Neural cell (in vitro differentiated cells): ENCODE results near the gene TAS2R13. TPM values are rescaled to one million over a fixed set of nuclear protein-coding genes. Genes with fewer than 3 reads are reported as not detected.

ENCODE experiments used
- H2AFZ ChIP-seq: fragments of 200-600, 300-800 bp; sonication (generic), shearing (Covaris generic); 2 replicates; pipeline ENCODE4 v1.6.0; 2014; ENCODE audit warnings: low read depth, mild to moderate bottlenecking, antibody characterized with exemption, low read length, moderate library complexity
- H3F3A ChIP-seq: fragments of 200-600 bp; shearing (Covaris generic); 2 replicates; pipeline ENCODE4 v1.6.1; 2016; ENCODE audit warnings: mild to moderate bottlenecking, moderate library complexity, mixed read lengths, antibody characterized with exemption, low read length; ENCODE audit not compliant: insufficient read depth, poor library complexity, severe bottlenecking
- H3K27ac ChIP-seq: fragments of 200-600, 300-800 bp; sonication (generic), shearing (Covaris generic); 2 replicates; pipeline ENCODE4 v1.5.1; 2014; ENCODE audit warnings: mild to moderate bottlenecking, low read length, moderate library complexity
- H3K27me3 ChIP-seq: fragments of 300-800, 200-600 bp; sonication (generic), shearing (Covaris generic); 2 replicates; pipeline ENCODE4 v1.6.0; 2014; ENCODE audit warnings: mild to moderate bottlenecking, low read depth, low read length, moderate library complexity; ENCODE audit not compliant: insufficient read depth
- H3K36me3 ChIP-seq: fragments of 300-800, 200-600 bp; sonication (generic), shearing (Covaris generic); 2 replicates; pipeline ENCODE4 v1.5.1; 2014; ENCODE audit warnings: mild to moderate bottlenecking, antibody characterized with exemption, low read length, moderate library complexity; ENCODE audit not compliant: insufficient read depth
- H3K4me2 ChIP-seq: fragments of 300-800, 200-600 bp; sonication (generic), shearing (Covaris generic); 2 replicates; pipeline ENCODE4 v1.6.0; 2014; ENCODE audit warnings: mild to moderate bottlenecking, low read length
- H3K4me3 ChIP-seq: fragments of 300-800, 200-600 bp; sonication (generic), shearing (Covaris generic); 2 replicates; pipeline ENCODE4 v1.5.1; 2014; ENCODE audit warnings: mild to moderate bottlenecking, low read length, moderate library complexity
- H3K79me2 ChIP-seq: fragments of 200-600 bp; shearing (Covaris generic); replicated peaks from 2 replicates; pipeline ENCODE4 v1.6.0; 2014; ENCODE audit warnings: mild to moderate bottlenecking, low read length, moderate library complexity; ENCODE audit not compliant: insufficient read depth
- H3K9ac ChIP-seq: fragments of 300-800, 200-600 bp; sonication (generic), shearing (Covaris generic); 2 replicates; pipeline ENCODE4 v1.6.1; 2016; ENCODE audit warnings: mild to moderate bottlenecking, low read length, mixed read lengths
- H3K9me2 ChIP-seq: fragments of 200-600 bp; shearing (Covaris generic); 2 replicates; pipeline ENCODE4 v1.6.1; 2016; ENCODE audit warnings: mild to moderate bottlenecking, low read length, mixed read lengths; ENCODE audit not compliant: insufficient read depth
- H3K9me3 ChIP-seq: fragments of 200-600, 300-800 bp; sonication (generic), shearing (Covaris generic); 2 replicates; pipeline ENCODE4 v1.6.1; 2016; ENCODE audit warnings: mild to moderate bottlenecking, mixed run types, low read length, moderate library complexity, mixed read lengths
- H4K20me1 ChIP-seq: fragments of 200-600 bp; shearing (Covaris generic); 2 replicates; pipeline ENCODE4 v1.6.1; 2016; ENCODE audit warnings: mild to moderate bottlenecking, mixed run types; ENCODE audit not compliant: insufficient read depth
- CTCF ChIP-seq: fragments of 450-650 bp; IDR thresholded peaks from 2 replicates; pipeline ENCODE4 v1.5.1; 2014; ENCODE audit warnings: antibody characterized with exemption, mild to moderate bottlenecking, moderate library complexity; ENCODE audit not compliant: poor library complexity, severe bottlenecking
- EP300 ChIP-seq: fragments of 450-650 bp; conservative IDR thresholded peaks from 2 replicates; pipeline ENCODE4 v1.6.1; 2014; ENCODE audit warnings: antibody characterized with exemption, mild to moderate bottlenecking, moderate library complexity; ENCODE audit not compliant: poor library complexity, severe bottlenecking
- EZH2 ChIP-seq: fragments of 200-600, 300-800 bp; shearing (Covaris generic), sonication (generic); IDR thresholded peaks from 2 replicates; pipeline ENCODE4 v1.6.1; 2014; ENCODE audit warnings: antibody characterized with exemption, low read length, borderline replicate concordance, mild to moderate bottlenecking; ENCODE audit not compliant: insufficient read depth, poor library complexity, severe bottlenecking
- MXI1 ChIP-seq: fragments of 450-650 bp; conservative IDR thresholded peaks from 2 replicates; pipeline ENCODE4 v1.6.1; 2014; ENCODE audit warnings: antibody characterized with exemption, mild to moderate bottlenecking; ENCODE audit not compliant: poor library complexity, severe bottlenecking
- POLR2AphosphoS5 ChIP-seq: IDR thresholded peaks from 2 replicates; pipeline ENCODE4 v1.6.1; 2012
- RAD21 ChIP-seq: fragments of 450-650 bp; conservative IDR thresholded peaks from 2 replicates; pipeline ENCODE4 v1.6.1; 2014; ENCODE audit warnings: antibody characterized with exemption, mild to moderate bottlenecking, moderate library complexity
- REST ChIP-seq: IDR thresholded peaks from 2 replicates; pipeline ENCODE4 v1.6.1; 2012; ENCODE audit warnings: borderline replicate concordance
- SMC3 ChIP-seq: fragments of 450-650 bp; conservative IDR thresholded peaks from 2 replicates; pipeline ENCODE4 v1.6.1; 2014; ENCODE audit warnings: antibody characterized with exemption, mild to moderate bottlenecking, moderate library complexity; ENCODE audit not compliant: poor library complexity
- TAF1 ChIP-seq: IDR thresholded peaks from 2 replicates; pipeline ENCODE4 v1.6.1; 2012; ENCODE audit warnings: low read depth
- polyA plus RNA-seq: library from polyadenylated mRNA; depleted of rRNA; stranded (reverse); fragments of >200 nt; gene quantifications from 2 replicates; pipeline ENCODE4 v1.2.3, GENCODE V29; 2014

TAS2R13 gene
- polyA plus RNA-seq, 1 donor from 2014 or later: 0.61 TPM

- H3K9me3 ChIP-seq: no peaks in the 10 kb centered on the region
- no peak overlapping the region for H3K9ac ChIP-seq
- no peak for TF ChIP-seq MXI1
- TF ChIP-seq TAF1: no peak
- no peak for TF ChIP-seq RAD21
- no peak for TF ChIP-seq EZH2
- TF ChIP-seq POLR2AphosphoS5: no peak
- TF ChIP-seq REST: no peak
- no peak for TF ChIP-seq CTCF
- TF ChIP-seq EP300: no peak
- no peak for TF ChIP-seq SMC3
- no peaks in the 10 kb centered on the region for H4K20me1 ChIP-seq
- H3K79me2 ChIP-seq: no peaks in the 10 kb centered on the region
- no peak overlapping the region for H3K4me3 ChIP-seq
- no peak overlapping the region for H3K27ac ChIP-seq
- no peaks in the 10 kb centered on the region for H3F3A ChIP-seq
- H3K27me3 ChIP-seq: no peaks in the 10 kb centered on the region
- no peak overlapping the region for H3K4me2 ChIP-seq
- H2AFZ ChIP-seq: no peak overlapping the region
- peaks cover 3% of the 10 kb centered on the region for H3K36me3 ChIP-seq
- H3K9me2 ChIP-seq: no peaks in the 10 kb centered on the region
Observed at GRCh38 chr12:10867381-10867780, 42.0 kb downstream of the TAS2R13 start.

GRCh38 chr12:10863512-10864218, 45.7 kb downstream of the TAS2R13 start:
- Histone ChIP-seq H3K9me3 (no peaks in the 10 kb centered on the region), H3K36me3 (no peaks in the 10 kb centered on the region), H3K9ac (no peak overlapping the region), H2AFZ (no peak overlapping the region), H3K4me2 (no peak overlapping the region), H3F3A (no peaks in the 10 kb centered on the region), H3K27ac (no peak overlapping the region), H4K20me1 (no peaks in the 10 kb centered on the region), H3K4me3 (no peak overlapping the region), H3K9me2 (no peaks in the 10 kb centered on the region), H3K79me2 (no peaks in the 10 kb centered on the region), H3K27me3 (no peaks in the 10 kb centered on the region)
- TF ChIP-seq TAF1 (no peak), MXI1 (no peak), EZH2 (no peak)
